GM12874 (cell line): ENCODE measurements around the gene ERGIC2.

ENCODE experiments used
- CTCF ChIP-seq: IDR thresholded peaks from 2 replicates; pipeline ENCODE4 v1.5.1; 2011; ENCODE audit warnings: low read depth, mild to moderate bottlenecking, control low read depth, low read length, moderate library complexity; ENCODE audit not compliant: insufficient read depth

Gene ERGIC2

GRCh38 chr12:29309320-29309902 is 71.6 kb downstream of the ERGIC2 start:
- TF ChIP-seq CTCF = no peak

GRCh38 chr12:29306682-29307081 is 74.3 kb downstream of the ERGIC2 start:
- no peak for TF ChIP-seq CTCF

GRCh38 chr12:29306266-29306665 is 74.7 kb downstream of the ERGIC2 start:
- TF ChIP-seq CTCF = no peak

- TF ChIP-seq CTCF = no peak
Observed at GRCh38 chr12:29304388-29304787, 76.6 kb downstream of the ERGIC2 start.

- no peak for TF ChIP-seq CTCF
Observed at GRCh38 chr12:29301114-29301513, 79.9 kb downstream of the ERGIC2 start.

GRCh38 chr12:29299633-29300032 is 81.3 kb downstream of the ERGIC2 start:
- no peak for TF ChIP-seq CTCF

GRCh38 chr12:29291226-29291625 is 89.7 kb downstream of the ERGIC2 start:
- no peak for TF ChIP-seq CTCF

GRCh38 chr12:29288031-29288430 is 92.9 kb downstream of the ERGIC2 start:
- TF ChIP-seq CTCF = no peak
